Right lobe of liver (tissue), 6 donors: ENCODE results near the gene IMMT. TPM values are rescaled to one million over a fixed set of nuclear protein-coding genes. Genes with fewer than 3 reads are reported as not detected.

Experiments
- ATAC-seq, 4 donors: fragments of 200-7000 bp; cut with Tn5 transposase; one replicate each; pipeline ENCODE4 v1.9.1; 2020; ENCODE audit warnings: mild to moderate bottlenecking in 4 of 4, moderate library complexity in 4 of 4
- DNase-seq, 3 donors: peaks; one replicate each; pipeline ENCODE4 v3.0.0-alpha.2; 2020
- H3K27ac ChIP-seq, 3 donors: fragments of 200-600 bp; one replicate each; pipeline ENCODE4 v1.8.0; 2022
- H3K27me3 ChIP-seq, 2 donors: fragments of 200-600 bp; one replicate each; pipeline ENCODE4 v1.8.0; 2022
- H3K36me3 ChIP-seq, 4 donors: fragments of 200-600 bp; sonication (generic) in 1 of 4; one replicate each; pipeline versions ENCODE4 v1.5.1 to v1.8.0; 2017 to 2022; ENCODE audit warnings: control low read depth in 1 of 4
- H3K4me1 ChIP-seq, 4 donors: fragments of 200-600 bp; sonication (generic) in 1 of 4; one replicate each; pipeline versions ENCODE4 v1.5.1 to v1.8.0; 2017 to 2022; ENCODE audit warnings: control low read depth in 1 of 4
- H3K4me3 ChIP-seq, 3 donors: fragments of 200-600 bp; one replicate each; pipeline ENCODE4 v1.8.0; 2022
- H3K9me3 ChIP-seq, 4 donors: fragments of 200-600 bp; sonication (generic) in 1 of 4; one replicate each; pipeline versions ENCODE4 v1.5.1 to v1.8.0; 2017 to 2022; ENCODE audit warnings: control low read depth in 1 of 4
- CTCF ChIP-seq, 4 donors: fragments of 200-600 bp in 3 of 4; fragments of 450-650 bp in 1 of 4; IDR thresholded peaks; one replicate each; pipeline versions ENCODE4 v1.5.1 to v1.8.0; 2016 to 2022; ENCODE audit warnings: antibody characterized with exemption in 4 of 4, mild to moderate bottlenecking in 2 of 4
- POLR2A ChIP-seq: fragments of 450-650 bp; IDR thresholded peaks from one replicate; pipeline ENCODE4 v1.6.1; 2017; ENCODE audit warnings: antibody characterized with exemption, mild to moderate bottlenecking
- WGBS: methylation state at CpG from one replicate; pipeline ENCODE4 v1.1.6; 2018; ENCODE audit warnings: low coverage, low lambda C conversion rate; ENCODE audit not compliant: insufficient coverage; ENCODE audit errors: missing lambda C conversion rate; 5-methylcytosine and 5-hydroxymethylcytosine counted together
- intact Hi-C, 2 donors: fragments of 100-400 bp; cut with DNase I; formaldehyde crosslinking; loops; one replicate each; pipeline versions ENCODE4 v1.11.2 to v1.14.1; 2022
- total RNA-seq, 6 experiments: library from RNA; depleted of rRNA in 2 of 6; stranded (reverse); fragments of >200 nt in 2 of 6; fragmentation: NEBNext Ultra II Directional in 3 of 6; extraction: Animal tissue kit (Norgen Biotek cat#: 25700) in 3 of 6; gene quantifications; one replicate each; pipeline versions ENCODE4 v1.1.0 to v1.2.4, GENCODE V29; 2016 to 2023
- donor health status: DM: no; HTN: yes; CAD: no.
- donor health status: DM: no; HTN: no; CAD: no.
- donor health status: DM: no; HTN: no; CAD: no.
- donor health status: DM: no; HTN: yes; CAD: no.
- donor health status: DM: no; HTN: yes; CAD: no.

The IMMT gene
- total RNA-seq, 6 experiments from 2014 or later: 48.9 to 56.9 (median 52.5) TPM

- Histone ChIP-seq H3K36me3 (peaks cover 0 to 87% (median 35%) of the 10 kb centered on the region in 4 donors), H3K4me1 (no peaks in the 10 kb centered on the region), H3K9me3 (no peaks in the 10 kb centered on the region), H3K27ac (no peak overlapping the region), H3K4me3 (no peak overlapping the region), H3K27me3 (no peaks in the 10 kb centered on the region)
- no peak for ATAC-seq
- intact Hi-C loops: no loop called here
- 91% methylated on average over 4 of the region's 4 CpGs for WGBS
- no peak for DNase-seq
- TF ChIP-seq POLR2A: no peak
- TF ChIP-seq CTCF (IDR thresholded peaks at IDR 0.05): no peak
Observed at GRCh38 chr2:86140969-86141392, 54.3 kb downstream of the IMMT start.

- Histone ChIP-seq H3K36me3 (peaks cover 0 to 87% (median 36%) of the 10 kb centered on the region in 4 donors), H3K9me3 (no peaks in the 10 kb centered on the region), H3K27ac (no peak overlapping the region), H3K4me1 (no peaks in the 10 kb centered on the region), H3K27me3 (no peaks in the 10 kb centered on the region), H3K4me3 (no peak overlapping the region)
- no peak for DNase-seq
- intact Hi-C loops: no loop called here
- TF ChIP-seq CTCF (IDR thresholded peaks at IDR 0.05): no peak
- TF ChIP-seq POLR2A: no peak
- ATAC-seq: no peak
- 72% methylated on average over 4 of the region's 4 CpGs for WGBS
Observed at GRCh38 chr2:86139981-86140380, 55.3 kb downstream of the IMMT start.

GRCh38 chr2:86138736-86139625 is 56.3 kb downstream of the IMMT start:
- no peaks in the 10 kb centered on the region for H3K27me3 ChIP-seq
- peaks cover 4 to 87% (median 38%) of the 10 kb centered on the region in 4 donors for H3K36me3 ChIP-seq
- intact Hi-C loops: no loop called here
- H3K9me3 ChIP-seq: no peaks in the 10 kb centered on the region
- 91% methylated on average over 6 of the region's 7 CpGs for WGBS
- ATAC-seq (no peak), DNase-seq (no peak)
- TF ChIP-seq CTCF (IDR thresholded peaks at IDR 0.05): no peak
- no peak for TF ChIP-seq POLR2A
- no peak overlapping the region for H3K4me3 ChIP-seq
- H3K27ac ChIP-seq: no peak overlapping the region
- H3K4me1 ChIP-seq: no peaks in the 10 kb centered on the region

GRCh38 chr2:86136141-86136540 is 59.1 kb downstream of the IMMT start:
- H3K4me1 ChIP-seq: no peaks in the 10 kb centered on the region
- intact Hi-C loops: no loop called here
- no peak overlapping the region for H3K27ac ChIP-seq
- ATAC-seq (no peak), DNase-seq (no peak)
- H3K36me3 ChIP-seq: peaks cover 11 to 90% (median 53%) of the 10 kb centered on the region in 4 donors
- no peaks in the 10 kb centered on the region for H3K27me3 ChIP-seq
- no peak overlapping the region for H3K4me3 ChIP-seq
- H3K9me3 ChIP-seq: no peaks in the 10 kb centered on the region
- 92% methylated on average over 2 of the region's 2 CpGs for WGBS
- TF ChIP-seq CTCF (IDR thresholded peaks at IDR 0.05): no peak
- no peak for TF ChIP-seq POLR2A
